Fibroblast of mammary gland (primary cell): ENCODE data around the gene CFAP97D2.
"Not testable (repeated sequence)": the region's sequence is repeated elsewhere in the genome, so short reads cannot be mapped to it uniquely, and the experiment has no call there.

ENCODE experiments used
- DNase-seq: peaks from one replicate; pipeline ENCODE4 v3.0.0-alpha.2; 2010; ENCODE audit warnings: low read depth
- H3K4me3 ChIP-seq: 2 replicates; pipeline ENCODE4 v1.5.1; 2011; ENCODE audit warnings: low read depth, mild to moderate bottlenecking, low read length, moderate library complexity; ENCODE audit not compliant: control insufficient read depth
- CTCF ChIP-seq: conservative IDR thresholded peaks from 2 replicates; pipeline ENCODE4 v1.5.1; 2011; ENCODE audit warnings: low read depth, low read length, inconsistent platforms; ENCODE audit not compliant: control insufficient read depth, insufficient read depth

CFAP97D2 gene

GRCh38 chr13:114244637-114245036 lies 65.6 kb downstream of the CFAP97D2 start:
- no peak overlapping the region for H3K4me3 ChIP-seq
- no peak for DNase-seq
- TF ChIP-seq CTCF: no peak

GRCh38 chr13:114248011-114248410 lies 69.0 kb downstream of the CFAP97D2 start:
- H3K4me3 ChIP-seq: no peak overlapping the region
- TF ChIP-seq CTCF: no peak
- DNase-seq: no peak

- TF ChIP-seq CTCF: no peak
- no peak overlapping the region for H3K4me3 ChIP-seq
- no peak for DNase-seq
Measured at GRCh38 chr13:114249077-114249476, 70.0 kb downstream of the CFAP97D2 start.

- DNase-seq, H3K4me3 ChIP-seq: not testable (repeated sequence)
Measured at GRCh38 chr13:114251639-114252440, 72.8 kb downstream of the CFAP97D2 start.

GRCh38 chr13:114256547-114256946 lies 77.5 kb downstream of the CFAP97D2 start:
- no peak overlapping the region for H3K4me3 ChIP-seq
- no peak for TF ChIP-seq CTCF
- no peak for DNase-seq

GRCh38 chr13:114257014-114257413 lies 78.0 kb downstream of the CFAP97D2 start:
- no peak for TF ChIP-seq CTCF
- no peak overlapping the region for H3K4me3 ChIP-seq

GRCh38 chr13:114258589-114258988 lies 79.5 kb downstream of the CFAP97D2 start:
- no peak for DNase-seq
- no peak for TF ChIP-seq CTCF

More at GRCh38 chr13:114257014-114257413, 78.0 kb downstream of the CFAP97D2 start:
- no peak for DNase-seq

More at GRCh38 chr13:114258589-114258988, 79.5 kb downstream of the CFAP97D2 start:
- no peak overlapping the region for H3K4me3 ChIP-seq
